ENCODE measurements around the gene IGSF21. TPM values are rescaled to one million over a fixed set of nuclear protein-coding genes. Genes with fewer than 3 reads are reported as not detected.

IGSF21 gene
- total RNA-seq, 1 donor, result not detected

- TF ChIP-seq CTCF (IDR thresholded peaks at IDR 0.05; ENCODE audit: insufficient read depth, low read depth, low read length), result no peak
- no peak for DNase-seq (ENCODE audit: low read depth)
- no peak overlapping the region for H3K4me3 ChIP-seq (ENCODE audit: low read depth, low read length)
These were observed 232.7 kb downstream of the IGSF21 start for GRCh38 chr1:18340158-18340764.

DNA sequence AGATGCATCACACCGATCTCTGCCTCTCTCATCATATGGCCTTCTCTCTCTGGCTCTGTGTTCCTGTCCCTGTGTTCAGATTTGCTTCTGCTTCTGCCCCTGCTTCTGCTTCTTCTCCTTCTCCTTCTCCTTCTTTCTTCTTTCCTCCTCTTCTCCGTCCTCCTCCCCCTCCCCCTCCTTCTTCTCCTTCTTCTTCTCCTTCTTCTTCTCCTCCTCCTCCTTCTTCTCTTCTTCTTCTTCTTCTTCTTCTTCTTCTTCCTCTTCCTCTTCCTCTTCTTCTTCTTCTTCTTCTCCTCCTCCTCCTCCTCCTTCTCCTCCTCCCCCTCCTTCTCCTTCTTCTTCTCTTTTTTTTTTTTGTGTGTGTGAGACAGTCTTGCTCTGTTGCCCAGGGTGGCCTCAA lies 233.2 kb downstream of the IGSF21 start:
- no peak for DNase-seq (ENCODE audit: low read depth)
- H3K4me3 ChIP-seq (ENCODE audit: low read depth, low read length), result no peak overlapping the region
- no peak for TF ChIP-seq CTCF (IDR thresholded peaks at IDR 0.05; ENCODE audit: insufficient read depth, low read depth, low read length)

GRCh38 chr1:18341291-18342069 lies 233.9 kb downstream of the IGSF21 start:
- TF ChIP-seq CTCF (IDR thresholded peaks at IDR 0.05; ENCODE audit: insufficient read depth, low read depth, low read length), result no peak
- no peak overlapping the region for H3K4me3 ChIP-seq (ENCODE audit: low read depth, low read length)
- DNase-seq (ENCODE audit: low read depth), result no peak

DNA sequence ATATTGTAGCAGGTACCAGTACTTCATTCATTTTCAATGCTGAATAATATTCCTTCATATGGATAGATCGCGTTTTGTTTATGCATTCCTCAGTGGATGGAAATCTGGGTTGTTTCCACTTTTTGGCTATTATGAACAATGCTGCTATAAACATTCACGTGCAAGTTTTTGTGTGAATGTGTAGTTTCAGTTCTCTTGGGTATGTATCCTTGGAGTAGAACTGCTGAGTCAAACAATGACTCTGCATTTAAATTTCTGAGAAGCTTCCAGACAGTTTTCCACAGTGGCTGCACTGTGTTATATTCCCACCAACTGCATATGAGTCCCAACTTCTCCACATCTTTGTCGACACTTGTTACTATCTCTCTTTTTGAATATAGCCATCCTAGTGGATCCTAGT lies 235.1 kb downstream of the IGSF21 start:
- no peak for TF ChIP-seq CTCF (IDR thresholded peaks at IDR 0.05; ENCODE audit: insufficient read depth, low read depth, low read length)

GRCh38 chr1:18343581-18343980 lies 236.0 kb downstream of the IGSF21 start:
- TF ChIP-seq CTCF (IDR thresholded peaks at IDR 0.05; ENCODE audit: insufficient read depth, low read depth, low read length), result no peak
- DNase-seq (ENCODE audit: low read depth), result no peak
- no peak overlapping the region for H3K4me3 ChIP-seq (ENCODE audit: low read depth, low read length)

More for the DNA sequence above, 235.1 kb downstream of the IGSF21 start:
- no peak for DNase-seq (ENCODE audit: low read depth)
- no peak overlapping the region for H3K4me3 ChIP-seq (ENCODE audit: low read depth, low read length)

DNA sequence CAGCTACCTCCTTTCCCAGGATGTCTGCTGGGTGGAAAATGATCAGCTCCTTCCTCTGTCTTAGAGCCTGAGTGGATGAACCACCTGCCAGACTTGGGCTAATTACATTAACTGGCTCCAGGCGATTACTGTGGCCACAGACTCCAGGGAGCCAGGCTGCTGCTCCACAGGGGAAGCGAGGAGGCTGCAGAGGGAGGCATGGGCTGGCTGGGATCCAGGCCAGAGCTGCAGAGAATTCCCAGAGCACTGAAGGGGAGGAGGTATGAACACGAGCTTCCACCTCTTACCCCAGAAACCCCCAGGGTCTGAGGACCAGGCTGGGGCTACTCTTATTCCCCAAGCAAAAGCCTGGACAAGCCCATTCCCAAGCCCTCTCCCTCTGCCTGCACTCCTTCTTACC lies 237.2 kb downstream of the IGSF21 start:
- no peak for DNase-seq (ENCODE audit: low read depth)
- no peak for TF ChIP-seq CTCF (IDR thresholded peaks at IDR 0.05; ENCODE audit: insufficient read depth, low read depth, low read length)
- H3K4me3 ChIP-seq (ENCODE audit: low read depth, low read length), result no peak overlapping the region

Measured in fibroblast of villous mesenchyme (primary cell).